HCT116 (cell line): Measurements from ENCODE around the gene SLC17A5. TPM values are rescaled to one million over a fixed set of nuclear protein-coding genes. Genes with fewer than 3 reads are reported as not detected.
"Not testable (repeated sequence)": the region's sequence is repeated elsewhere in the genome, so short reads cannot be mapped to it uniquely, and the experiment has no call there.

Experiments
- ATAC-seq: fragments of 200-7000 bp; cut with Tn5 transposase; 2 replicates; pipeline ENCODE4 v1.9.1; 2020; ENCODE audit warnings: mild to moderate bottlenecking, moderate library complexity
- BruUV-seq: library from RNA; stranded (reverse); fragments of 400-500 nt; replicated peaks from 2 replicates; lab custom pipeline; 2021; lab: Mats Ljungman, UMichigan
- CTCF ChIA-PET: fragments of 300-600 bp; sonication (Branson Sonifier 250); formaldehyde crosslinking; loops from one replicate; lab custom pipeline; 2021; ENCODE audit warnings: antibody characterized with exemption; lab: Charles Lee
- POLR2A ChIA-PET: fragments of 300-600, 350-600 bp; sonication (Branson Sonifier 250); formaldehyde crosslinking; loops from one replicate; lab custom pipeline; 2021; ENCODE audit warnings: antibody characterized with exemption; lab: Charles Lee
- RAD21 ChIA-PET, 2 experiments: fragments of 300-600 bp; sonication (Branson Sonifier 250); formaldehyde crosslinking; loops; one replicate each; lab custom pipeline; 2023; ENCODE audit warnings: low total read pairs in 2 of 2; ENCODE audit not compliant: uncharacterized antibody in 2 of 2, unreplicated experiment in 2 of 2, low non-redundant PET in 1 of 2; lab: Charles Lee
- DNase-seq: peaks from one replicate; pipeline ENCODE4 v3.0.0-alpha.2; 2010; ENCODE audit warnings: low read depth, low spot score
- H2AFZ ChIP-seq: fragments of 200-600 bp; shearing (Covaris generic), sonication (generic); 2 replicates; pipeline ENCODE4 v1.6.1; 2017; ENCODE audit warnings: low read depth, mixed run types, mixed read lengths, antibody characterized with exemption, low read length; ENCODE audit not compliant: poor library complexity, severe bottlenecking
- H3K27ac ChIP-seq: 2 replicates; pipeline ENCODE4 v1.5.1; 2012; ENCODE audit warnings: low read depth, low read length
- H3K27me3 ChIP-seq: fragments of 200-600 bp; sonication (generic); 2 replicates; pipeline ENCODE4 v1.6.1; 2016; ENCODE audit warnings: mixed run types, low read length, mixed read lengths; ENCODE audit not compliant: insufficient read depth
- H3K36me3 ChIP-seq, 2 experiments: fragments of 200-500 bp in 1 of 2; fragments of 200-600 bp in 1 of 2; sonication (Bioruptor generic) in 1 of 2; sonication (generic) in 1 of 2; 2 replicates each; pipeline versions ENCODE4 v1.5.1 to v1.6.1; 2014 to 2016; ENCODE audit warnings: low read length in 2 of 2, inconsistent platforms in 1 of 2, mixed read lengths in 1 of 2, mixed run types in 1 of 2; ENCODE audit not compliant: insufficient read depth in 2 of 2, control insufficient read depth in 1 of 2
- H3K4me1 ChIP-seq, 2 experiments: fragments of 200-600 bp in 1 of 2; sonication (generic) in 1 of 2; 2 replicates each; pipeline versions ENCODE4 v1.5.1 to v1.6.1; 2012 to 2017; ENCODE audit warnings: low read length in 2 of 2, inconsistent platforms in 1 of 2, mild to moderate bottlenecking in 1 of 2, mixed read lengths in 1 of 2, mixed run types in 1 of 2, moderate library complexity in 1 of 2; ENCODE audit not compliant: insufficient read depth in 2 of 2, control insufficient read depth in 1 of 2
- H3K4me2 ChIP-seq: fragments of 200-600 bp; sonication (generic); 2 replicates; pipeline ENCODE4 v1.6.1; 2017; ENCODE audit warnings: mixed run types, low read length, mixed read lengths
- H3K4me3 ChIP-seq, 2 experiments: fragments of 200-600 bp in 1 of 2; sonication (generic) in 1 of 2; replicated peaks in 1 of 2; 2 replicates each; pipeline ENCODE4 v1.5.1; 2011 to 2016; ENCODE audit warnings: low read length in 2 of 2, control low read depth in 1 of 2, low read depth in 1 of 2, mild to moderate bottlenecking in 1 of 2, mixed read lengths in 1 of 2, mixed run types in 1 of 2
- H3K79me2 ChIP-seq: fragments of 200-600 bp; sonication (generic); 2 replicates; pipeline ENCODE4 v1.6.1; 2017; ENCODE audit warnings: mild to moderate bottlenecking, mixed run types, low read length, moderate library complexity, mixed read lengths; ENCODE audit not compliant: insufficient read depth
- H3K9ac ChIP-seq: fragments of 200-600 bp; sonication (generic); 2 replicates; pipeline ENCODE4 v1.6.1; 2016; ENCODE audit warnings: low read length, mixed read lengths
- H3K9me2 ChIP-seq: fragments of 200-600 bp; sonication (generic), shearing (Covaris generic); 2 replicates; pipeline ENCODE4 v1.6.1; 2017; ENCODE audit warnings: mixed run types, mild to moderate bottlenecking, moderate library complexity; ENCODE audit not compliant: insufficient read depth
- H3K9me3 ChIP-seq, 2 experiments: fragments of 200-500 bp in 1 of 2; fragments of 200-600 bp in 1 of 2; sonication (Bioruptor generic) in 1 of 2; sonication (generic) in 1 of 2; 2 replicates each; pipeline ENCODE4 v1.6.1; 2014 to 2017; ENCODE audit warnings: low read length in 2 of 2, mixed read lengths in 2 of 2, inconsistent platforms in 1 of 2, low read depth in 1 of 2, mild to moderate bottlenecking in 1 of 2, mixed run types in 1 of 2, moderate library complexity in 1 of 2; ENCODE audit not compliant: control insufficient read depth in 1 of 2, insufficient read depth in 1 of 2
- H4K20me1 ChIP-seq: fragments of 200-600 bp; sonication (generic), shearing (Covaris generic); 2 replicates; pipeline ENCODE4 v1.6.1; 2017; ENCODE audit warnings: mixed run types, mild to moderate bottlenecking, moderate library complexity; ENCODE audit not compliant: insufficient read depth
- CBX3 ChIP-seq: IDR thresholded peaks from 2 replicates; pipeline ENCODE4 v1.6.1; 2012; ENCODE audit warnings: low read depth
- EGR1 ChIP-seq: IDR thresholded peaks from 2 replicates; pipeline ENCODE4 v1.6.1; 2012; ENCODE audit warnings: low read depth
- JUND ChIP-seq: IDR thresholded peaks from 2 replicates; pipeline ENCODE4 v1.6.1; 2012
- POLR2A ChIP-seq: IDR thresholded peaks from 2 replicates; pipeline ENCODE4 v1.7.0; 2011; ENCODE audit warnings: borderline replicate concordance; ENCODE audit not compliant: insufficient read depth, insufficient read length; ENCODE audit errors: extremely low read depth
- POLR2AphosphoS5 ChIP-seq: IDR thresholded peaks from 2 replicates; pipeline ENCODE4 v1.6.1; 2011; ENCODE audit warnings: mild to moderate bottlenecking, low read depth, low read length, moderate library complexity
- RAD21 ChIP-seq: IDR thresholded peaks from 2 replicates; pipeline ENCODE4 v1.6.1; 2012; ENCODE audit warnings: low read depth, mild to moderate bottlenecking
- SRF ChIP-seq: IDR thresholded peaks from 2 replicates; pipeline ENCODE4 v1.6.1; 2012; ENCODE audit warnings: low read depth
- YY1 ChIP-seq: IDR thresholded peaks from 2 replicates; pipeline ENCODE4 v1.6.1; 2011; ENCODE audit warnings: low read length, low read depth, moderate library complexity, mild to moderate bottlenecking; ENCODE audit not compliant: insufficient replicate concordance; ENCODE audit errors: extremely low read depth
- intact Hi-C: fragments of 100-400 bp; cut with micrococcal nuclease; formaldehyde crosslinking; loops from 2 replicates; pipeline ENCODE4 v1.10.0; 2022
- total RNA-seq: library from RNA; stranded (reverse); gene quantifications from one replicate; pipeline ENCODE4 v1.2.1, GENCODE V29; 2021; ENCODE audit not compliant: unreplicated experiment

SLC17A5 gene
- total RNA-seq, 1 experiment from 2014 or later: 17.0 TPM

DNA sequence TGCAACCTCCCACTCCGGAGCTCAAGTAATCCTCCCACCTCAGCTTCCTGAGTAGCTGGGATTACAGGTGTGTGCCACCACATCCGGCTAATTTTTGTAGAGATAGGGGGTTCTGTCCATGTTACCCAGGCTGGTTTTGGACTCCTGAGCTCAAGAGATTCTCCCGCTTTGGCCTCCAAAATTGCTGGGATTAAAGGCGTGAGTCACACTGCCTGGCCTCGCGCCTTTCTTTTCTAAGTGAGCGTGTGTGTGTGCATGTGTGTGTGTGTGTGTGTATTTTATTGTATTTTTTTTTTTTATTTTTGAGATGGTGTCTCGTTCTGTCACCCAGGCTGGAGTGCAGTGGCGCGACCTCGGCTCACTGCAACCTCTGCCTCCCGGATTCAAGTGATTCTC, 94.4 kb downstream of the SLC17A5 start:
- H3K9me3 ChIP-seq, RAD21 ChIA-PET, H3K27me3 ChIP-seq, H3K36me3 ChIP-seq, H3K4me2 ChIP-seq, BruUV-seq, H3K9ac ChIP-seq, H3K79me2 ChIP-seq, DNase-seq, H4K20me1 ChIP-seq, H3K27ac ChIP-seq, H3K4me3 ChIP-seq, CTCF ChIA-PET, intact Hi-C loops, H3K9me2 ChIP-seq: not testable (repeated sequence)
- Histone ChIP-seq H3K4me1 (peaks cover 7 to 21% of the 10 kb centered on the region in 2 experiments; a peak in 3 of 4 replicates), H2AFZ (peak overlapping the region; percentile 59)
- POLR2A ChIA-PET: interaction anchor here (1.3 to 4.0 kb wide), 3 partner anchors 21 to 38 kb away, joined by 4 to 20 read pairs (median 9); partner anchors contain the start of gene EEF1A1
- 0 out of 2 replicates have a peak, but pooled peaks have one; percentile 15 for ATAC-seq

DNA sequence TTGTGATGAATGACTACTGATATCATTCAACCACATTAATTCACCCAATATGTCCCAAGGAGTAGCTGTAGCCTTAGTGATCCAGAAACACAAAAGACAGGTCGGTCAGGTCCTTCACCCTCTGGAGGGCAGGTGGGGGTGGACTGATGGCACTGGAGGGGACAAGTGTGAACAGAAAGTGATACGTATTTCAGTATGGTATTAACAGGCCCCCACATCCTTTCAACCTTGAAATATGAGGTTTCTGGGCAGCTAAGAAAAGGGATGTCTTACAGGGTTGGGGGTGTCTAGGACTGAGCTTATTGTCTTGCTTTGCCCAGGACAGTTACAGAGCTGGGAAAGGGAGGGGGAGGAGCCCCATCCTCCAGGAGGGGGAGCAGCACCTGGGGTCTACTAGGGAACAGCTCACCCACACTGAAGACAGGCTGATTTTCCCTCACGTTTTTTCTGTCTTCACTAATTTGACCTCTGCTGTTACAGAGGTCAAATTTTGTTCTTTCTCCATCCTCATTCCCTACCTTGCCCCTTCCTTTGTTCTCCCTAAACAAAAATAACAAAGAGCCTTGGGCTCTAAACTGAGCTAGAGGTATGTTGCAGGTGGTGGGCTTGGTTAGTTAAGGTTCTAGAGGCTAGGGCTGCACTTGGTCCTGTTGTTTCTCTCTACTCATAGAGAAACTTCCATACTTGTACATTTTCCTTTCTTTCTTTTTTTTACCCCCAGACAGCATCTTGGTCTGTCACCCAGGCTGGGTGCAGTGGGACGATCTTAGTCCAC, 95.0 kb downstream of the SLC17A5 start:
- DNase-seq: no peak
- intact Hi-C loops: no loop called here
- TF ChIP-seq POLR2AphosphoS5: no peak
- TF ChIP-seq RAD21: no peak
- TF ChIP-seq CBX3: no peak
- TF ChIP-seq JUND: no peak
- no peak for TF ChIP-seq EGR1
- no peak for TF ChIP-seq SRF
- TF ChIP-seq YY1: no peak
- TF ChIP-seq POLR2A: no peak
- TF ChIP-seq, all 23 proteins: peak for 0
- Histone ChIP-seq H3K4me3 (no peak overlapping the region), H3K79me2 (no peaks in the 10 kb centered on the region), H3K27ac (no peak overlapping the region), H3K36me3 (no peaks in the 10 kb centered on the region), H3K9me2 (no peaks in the 10 kb centered on the region), H3K9ac (no peak overlapping the region), H3K4me1 (peaks cover 7 to 21% of the 10 kb centered on the region in 2 experiments; a peak in 3 of 4 replicates), H2AFZ (peak overlapping the region; percentile 59), H4K20me1 (no peaks in the 10 kb centered on the region), H3K4me2 (no peak overlapping the region), H3K9me3 (no peaks in the 10 kb centered on the region), H3K27me3 (no peaks in the 10 kb centered on the region)
- ChIA-PET CTCF (interaction anchor here (1.2 kb wide), 1 partner anchor 52 kb away, joined by 3 read pairs; no protein-coding TSS in a partner anchor), RAD21 (no interaction called here), POLR2A (interaction anchor here (1.9 to 4.0 kb wide), 2 partner anchors 35 to 38 kb away, joined by 9 to 20 read pairs; partner anchors contain the start of gene EEF1A1)
- no TSS peak for BruUV-seq
- ATAC-seq: peak; percentile 43; the same call in 1 of the 2 replicates
